IPS DF 4.7 (cell line): ENCODE measurements around the gene S1PR3.
A peak's percentile ranks its signal among the peaks of the same experiment; 100 is the strongest.

Experiments used
- DNase-seq: peaks from one replicate; pipeline ENCODE4 v3.0.0-alpha.2; 2013; ENCODE audit warnings: low spot score; ENCODE audit errors: extremely low read depth

The S1PR3 gene

GRCh38 chr9:88990729-88991065 lies 571 bp upstream of the S1PR3 start:
- no peak for DNase-seq

GRCh38 chr9:88992556-88992955 lies 1.3 kb downstream of the S1PR3 start:
- DNase-seq = no peak

- no peak for DNase-seq
Measured at GRCh38 chr9:88993327-88993726, 2.1 kb downstream of the S1PR3 start.

GRCh38 chr9:88993871-88994460 lies 2.7 kb downstream of the S1PR3 start:
- DNase-seq = no peak

GRCh38 chr9:88994469-88995199 lies 3.4 kb downstream of the S1PR3 start:
- DNase-seq = no peak

- no peak for DNase-seq
Measured at GRCh38 chr9:88995200-88995577, 3.9 kb downstream of the S1PR3 start.

GRCh38 chr9:88995627-88996026 lies 4.4 kb downstream of the S1PR3 start:
- DNase-seq = no peak

GRCh38 chr9:88996046-88996920 lies 5.0 kb downstream of the S1PR3 start:
- DNase-seq = no peak

GRCh38 chr9:88996921-88997235 lies 5.6 kb downstream of the S1PR3 start:
- no peak for DNase-seq

GRCh38 chr9:88997646-88998045 lies 6.4 kb downstream of the S1PR3 start:
- no peak for DNase-seq

- DNase-seq = no peak
Measured at GRCh38 chr9:88998503-88998902, 7.2 kb downstream of the S1PR3 start.

- DNase-seq = no peak
Measured at GRCh38 chr9:88998911-88999310, 7.6 kb downstream of the S1PR3 start.

GRCh38 chr9:89000371-89000781 lies 9.1 kb downstream of the S1PR3 start:
- DNase-seq = no peak

- DNase-seq = peak; percentile 68
Measured at GRCh38 chr9:89000973-89001916, 10.0 kb downstream of the S1PR3 start.

- DNase-seq = no peak
Measured at GRCh38 chr9:89001917-89002540, 10.8 kb downstream of the S1PR3 start.

GRCh38 chr9:89002987-89003386 lies 11.7 kb downstream of the S1PR3 start:
- no peak for DNase-seq

GRCh38 chr9:89005323-89005722 lies 14.1 kb downstream of the S1PR3 start:
- DNase-seq = no peak

- no peak for DNase-seq
Measured at GRCh38 chr9:89006267-89006666, 15.0 kb downstream of the S1PR3 start.

GRCh38 chr9:89006996-89007967 lies 16.0 kb downstream of the S1PR3 start:
- no peak for DNase-seq
